A549 (cell line): ENCODE measurements around the gene SDS.

Experiments
- BCL3 ChIP-seq: fragments of >200 bp; sonication (Bioruptor Twin); formaldehyde crosslinking; IDR thresholded peaks from 3 replicates; pipeline ENCODE4 v1.6.1; 2016
- CBX8 ChIP-seq: fragments of 200-600 bp; sonication (generic); IDR thresholded peaks from 2 replicates; pipeline ENCODE4 v1.6.1; 2016
- CHD2 ChIP-seq: fragments of 150-350 bp; IDR thresholded peaks from 2 replicates; pipeline ENCODE4 v1.6.1; 2014; ENCODE audit warnings: low read length; ENCODE audit not compliant: partially characterized antibody
- EP300 ChIP-seq, 2 experiments: fragments of >200 bp; sonication (Bioruptor Twin); formaldehyde crosslinking; IDR thresholded peaks; 2 replicates in 1 of 2; 3 replicates in 1 of 2; pipeline ENCODE4 v1.6.1; 2016 to 2017
- HDAC2 ChIP-seq: fragments of 200-600 bp; sonication (generic); IDR thresholded peaks from 2 replicates; pipeline ENCODE4 v1.6.1; 2016
- JUN ChIP-seq, 2 experiments: fragments of >200 bp; sonication (Bioruptor Twin); formaldehyde crosslinking; IDR thresholded peaks; 2 replicates in 1 of 2; 3 replicates in 1 of 2; pipeline ENCODE4 v1.6.1; 2016 to 2017
- PBX3 ChIP-seq: IDR thresholded peaks from 2 replicates; pipeline ENCODE4 v1.6.1; 2012
- REST ChIP-seq: fragments of 200-600 bp; sonication (generic); IDR thresholded peaks from 2 replicates; pipeline ENCODE4 v1.6.1; 2016; ENCODE audit warnings: antibody characterized with exemption, mild to moderate bottlenecking, moderate library complexity
- SMC3 ChIP-seq: fragments of >200 bp; sonication (Bioruptor Twin); formaldehyde crosslinking; IDR thresholded peaks from 3 replicates; pipeline ENCODE4 v1.6.1; 2018; ENCODE audit warnings: inconsistent platforms
- TF ChIP-seq, protein P1 (sequence below): fragments of >200 bp; sonication (Bioruptor Twin); formaldehyde crosslinking; IDR thresholded peaks from 3 replicates; pipeline ENCODE4 v1.5.1; 2016
- TF ChIP-seq, protein P2 (sequence below): IDR thresholded peaks from 2 replicates; pipeline ENCODE4 v1.6.1; 2012

- TF ChIP-seq, protein P1, sequence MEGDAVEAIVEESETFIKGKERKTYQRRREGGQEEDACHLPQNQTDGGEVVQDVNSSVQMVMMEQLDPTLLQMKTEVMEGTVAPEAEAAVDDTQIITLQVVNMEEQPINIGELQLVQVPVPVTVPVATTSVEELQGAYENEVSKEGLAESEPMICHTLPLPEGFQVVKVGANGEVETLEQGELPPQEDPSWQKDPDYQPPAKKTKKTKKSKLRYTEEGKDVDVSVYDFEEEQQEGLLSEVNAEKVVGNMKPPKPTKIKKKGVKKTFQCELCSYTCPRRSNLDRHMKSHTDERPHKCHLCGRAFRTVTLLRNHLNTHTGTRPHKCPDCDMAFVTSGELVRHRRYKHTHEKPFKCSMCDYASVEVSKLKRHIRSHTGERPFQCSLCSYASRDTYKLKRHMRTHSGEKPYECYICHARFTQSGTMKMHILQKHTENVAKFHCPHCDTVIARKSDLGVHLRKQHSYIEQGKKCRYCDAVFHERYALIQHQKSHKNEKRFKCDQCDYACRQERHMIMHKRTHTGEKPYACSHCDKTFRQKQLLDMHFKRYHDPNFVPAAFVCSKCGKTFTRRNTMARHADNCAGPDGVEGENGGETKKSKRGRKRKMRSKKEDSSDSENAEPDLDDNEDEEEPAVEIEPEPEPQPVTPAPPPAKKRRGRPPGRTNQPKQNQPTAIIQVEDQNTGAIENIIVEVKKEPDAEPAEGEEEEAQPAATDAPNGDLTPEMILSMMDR, result peak; percentile 73
- TF ChIP-seq, protein P2, sequence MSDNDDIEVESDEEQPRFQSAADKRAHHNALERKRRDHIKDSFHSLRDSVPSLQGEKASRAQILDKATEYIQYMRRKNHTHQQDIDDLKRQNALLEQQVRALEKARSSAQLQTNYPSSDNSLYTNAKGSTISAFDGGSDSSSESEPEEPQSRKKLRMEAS, result no peak
- TF ChIP-seq CHD2 (no peak), PBX3 (no peak), CBX8 (no peak), JUN (IDR thresholded peaks at IDR 0.05) (no peak), REST (no peak), HDAC2 (no peak), SMC3 (peak; percentile 50), BCL3 (no peak), EP300 (IDR thresholded peaks at IDR 0.05) (no peak)
Observed at GRCh38 chr12:113439606-113440030, 35.9 kb upstream of the SDS start.
